GM18870 (cell line): ENCODE data around the gene GCN1.
"Not testable (repeated sequence)": the region's sequence is repeated elsewhere in the genome, so short reads cannot be mapped to it uniquely, and the experiment has no call there.

ENCODE experiments used
- ATAC-seq: cut with Tn5 transposase; IDR thresholded peaks from one replicate; pipeline ENCODE4 v1.9.1; 2021; ENCODE audit warnings: moderate library complexity; ENCODE audit not compliant: unreplicated experiment

GCN1 gene, protein sequence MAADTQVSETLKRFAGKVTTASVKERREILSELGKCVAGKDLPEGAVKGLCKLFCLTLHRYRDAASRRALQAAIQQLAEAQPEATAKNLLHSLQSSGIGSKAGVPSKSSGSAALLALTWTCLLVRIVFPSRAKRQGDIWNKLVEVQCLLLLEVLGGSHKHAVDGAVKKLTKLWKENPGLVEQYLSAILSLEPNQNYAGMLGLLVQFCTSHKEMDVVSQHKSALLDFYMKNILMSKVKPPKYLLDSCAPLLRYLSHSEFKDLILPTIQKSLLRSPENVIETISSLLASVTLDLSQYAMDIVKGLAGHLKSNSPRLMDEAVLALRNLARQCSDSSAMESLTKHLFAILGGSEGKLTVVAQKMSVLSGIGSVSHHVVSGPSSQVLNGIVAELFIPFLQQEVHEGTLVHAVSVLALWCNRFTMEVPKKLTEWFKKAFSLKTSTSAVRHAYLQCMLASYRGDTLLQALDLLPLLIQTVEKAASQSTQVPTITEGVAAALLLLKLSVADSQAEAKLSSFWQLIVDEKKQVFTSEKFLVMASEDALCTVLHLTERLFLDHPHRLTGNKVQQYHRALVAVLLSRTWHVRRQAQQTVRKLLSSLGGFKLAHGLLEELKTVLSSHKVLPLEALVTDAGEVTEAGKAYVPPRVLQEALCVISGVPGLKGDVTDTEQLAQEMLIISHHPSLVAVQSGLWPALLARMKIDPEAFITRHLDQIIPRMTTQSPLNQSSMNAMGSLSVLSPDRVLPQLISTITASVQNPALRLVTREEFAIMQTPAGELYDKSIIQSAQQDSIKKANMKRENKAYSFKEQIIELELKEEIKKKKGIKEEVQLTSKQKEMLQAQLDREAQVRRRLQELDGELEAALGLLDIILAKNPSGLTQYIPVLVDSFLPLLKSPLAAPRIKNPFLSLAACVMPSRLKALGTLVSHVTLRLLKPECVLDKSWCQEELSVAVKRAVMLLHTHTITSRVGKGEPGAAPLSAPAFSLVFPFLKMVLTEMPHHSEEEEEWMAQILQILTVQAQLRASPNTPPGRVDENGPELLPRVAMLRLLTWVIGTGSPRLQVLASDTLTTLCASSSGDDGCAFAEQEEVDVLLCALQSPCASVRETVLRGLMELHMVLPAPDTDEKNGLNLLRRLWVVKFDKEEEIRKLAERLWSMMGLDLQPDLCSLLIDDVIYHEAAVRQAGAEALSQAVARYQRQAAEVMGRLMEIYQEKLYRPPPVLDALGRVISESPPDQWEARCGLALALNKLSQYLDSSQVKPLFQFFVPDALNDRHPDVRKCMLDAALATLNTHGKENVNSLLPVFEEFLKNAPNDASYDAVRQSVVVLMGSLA (N-terminal part only)

DNA sequence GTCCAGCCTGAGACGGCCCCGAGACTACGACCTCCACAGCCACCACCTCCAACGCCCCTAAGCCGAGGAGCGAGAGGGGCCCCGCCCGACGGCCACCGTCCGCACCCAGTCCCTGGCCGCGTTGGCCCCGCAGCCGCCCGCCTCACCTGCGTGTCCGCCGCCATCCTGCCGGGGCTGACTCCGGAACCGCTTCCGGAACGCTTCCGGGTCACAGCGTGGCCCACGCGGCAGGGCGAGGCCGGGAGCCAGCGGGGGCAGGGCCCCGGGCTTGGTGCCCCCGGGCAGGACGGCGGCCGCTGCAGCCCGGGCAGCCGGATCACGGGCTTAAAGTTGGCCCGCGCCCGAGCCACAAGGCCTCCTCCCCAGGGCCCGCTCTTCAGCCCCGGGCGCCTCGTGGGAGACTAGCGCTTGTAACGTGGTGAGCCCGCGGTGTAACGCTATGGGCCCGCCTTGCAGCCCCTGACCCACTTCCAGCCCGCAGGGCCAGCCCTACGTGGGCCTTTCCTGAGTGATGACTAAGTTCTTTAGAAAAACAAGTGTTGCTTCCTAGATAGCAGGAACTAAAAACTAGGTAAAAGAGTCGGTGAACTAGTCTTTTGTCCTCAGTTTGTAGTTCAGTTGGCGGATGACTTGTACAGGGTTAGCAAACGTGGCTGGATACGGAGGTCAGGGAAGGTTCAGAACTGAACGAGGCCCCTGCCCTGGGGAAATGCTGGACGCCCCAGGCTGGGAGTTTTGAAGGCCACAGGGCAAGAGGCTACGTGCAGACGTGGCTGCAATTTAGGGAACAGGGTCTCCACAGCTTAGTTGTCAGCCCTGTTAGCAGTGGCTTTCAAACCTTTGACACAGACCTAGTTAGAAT, at the start of gene GCN1:
Gene GCN1 (minus strand): TSS at position 182 of the 862 bp plus-strand sequence. CDS start 18 bp downstream, at position 164.
- no peak for ATAC-seq

- no peak for ATAC-seq
Measured at GRCh38 chr12:120242971-120243699, 48.6 kb upstream of the GCN1 start.

DNA sequence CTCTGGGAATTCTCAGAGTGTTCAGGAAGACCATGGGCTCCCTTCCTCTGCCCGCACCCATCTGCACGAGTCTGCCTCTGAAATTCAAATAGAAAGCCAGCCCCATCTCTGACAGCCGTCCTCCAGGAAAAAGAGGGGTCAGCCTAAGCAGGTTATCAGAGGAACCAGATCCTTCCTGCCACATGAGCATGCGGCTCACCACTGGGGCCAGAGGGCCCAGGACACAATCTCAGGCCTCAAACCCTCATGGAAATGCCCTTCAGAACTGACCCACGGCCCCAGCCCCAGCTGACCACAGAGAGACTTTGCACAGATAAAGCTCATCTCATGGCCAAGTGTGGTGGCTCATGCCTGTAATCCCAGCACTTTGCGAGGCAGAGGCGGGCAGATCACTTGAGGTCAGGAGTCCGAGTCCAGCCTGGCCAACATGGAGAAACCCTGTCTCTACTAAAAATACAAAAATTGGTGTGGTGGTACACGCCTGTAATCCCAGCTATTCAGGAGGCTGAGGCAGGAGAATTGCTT, 47.8 kb upstream of the GCN1 start:
- no peak for ATAC-seq

GRCh38 chr12:120241561-120242274, 47.2 kb upstream of the GCN1 start:
- ATAC-seq: no peak

- ATAC-seq: no peak
Measured at GRCh38 chr12:120240495-120240833, 45.9 kb upstream of the GCN1 start.

GRCh38 chr12:120239776-120240494, 45.4 kb upstream of the GCN1 start:
- ATAC-seq: no peak

- ATAC-seq: no peak
Measured at GRCh38 chr12:120238839-120239445, 44.4 kb upstream of the GCN1 start.

DNA sequence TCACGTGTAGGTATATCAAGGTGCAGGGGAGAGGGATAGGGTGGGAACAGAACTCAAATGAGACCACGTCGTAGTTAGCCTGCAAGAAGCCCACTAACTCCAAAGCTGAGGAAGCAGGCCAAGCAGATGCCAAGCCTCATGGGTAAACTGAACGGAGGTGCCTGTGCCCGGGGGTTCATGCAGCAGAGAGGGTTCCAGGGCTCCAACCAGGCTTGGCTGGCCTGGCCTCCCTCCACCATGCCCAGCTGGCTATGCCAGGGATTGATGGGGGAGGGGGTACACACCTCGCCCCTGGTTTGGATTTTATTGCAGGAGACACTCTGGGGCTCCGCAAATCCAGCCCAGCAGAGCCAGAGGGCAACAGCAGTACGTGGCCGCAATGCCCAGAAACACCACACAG, 43.7 kb upstream of the GCN1 start:
- ATAC-seq: no peak

GRCh38 chr12:120237360-120238171, 43.1 kb upstream of the GCN1 start:
- no peak for ATAC-seq

DNA sequence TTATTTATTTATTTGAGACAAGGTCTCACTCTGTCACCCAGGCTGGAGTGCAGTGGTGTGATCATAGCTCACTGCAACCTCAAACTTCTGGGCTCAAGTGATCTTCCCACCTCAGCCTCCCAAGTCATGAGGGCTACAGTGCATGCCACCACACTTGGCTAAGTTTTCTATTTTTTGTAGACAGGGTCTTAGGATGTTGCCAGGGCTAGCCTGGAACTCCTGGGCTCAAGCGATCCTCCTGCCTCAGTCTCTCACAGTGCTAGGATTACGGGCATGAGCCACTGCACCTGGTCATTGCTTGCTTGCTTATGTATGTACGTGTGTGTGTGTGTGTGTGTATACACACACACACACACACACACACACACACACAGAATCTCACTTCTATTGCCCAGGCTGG, 42.3 kb upstream of the GCN1 start:
- not testable (repeated sequence) for ATAC-seq

- ATAC-seq: no peak
Measured at GRCh38 chr12:120235369-120236323, 41.1 kb upstream of the GCN1 start.

- ATAC-seq: no peak
Measured at GRCh38 chr12:120234643-120235368, 40.3 kb upstream of the GCN1 start.

GRCh38 chr12:120231316-120232011, 36.9 kb upstream of the GCN1 start:
- ATAC-seq: no peak

- ATAC-seq: no peak
Measured at GRCh38 chr12:120230974-120231315, 36.4 kb upstream of the GCN1 start.
